H9 (cell line): Measurements from ENCODE around the gene IL4. TPM values are rescaled to one million over a fixed set of nuclear protein-coding genes. Genes with fewer than 3 reads are reported as not detected.

Experiments used
- DNase-seq: peaks from one replicate; pipeline ENCODE4 v3.0.0-alpha.2; 2017
- H2AFZ ChIP-seq: one replicate; pipeline ENCODE4 v1.6.1; 2013; ENCODE audit warnings: mild to moderate bottlenecking, low read length, control low read depth, moderate library complexity
- H2AK5ac ChIP-seq: 2 replicates; pipeline ENCODE4 v1.6.1; 2013; ENCODE audit warnings: low read length, control low read depth, mixed read lengths; ENCODE audit not compliant: insufficient read length
- H2BK120ac ChIP-seq: one replicate; pipeline ENCODE4 v1.6.1; 2013; ENCODE audit warnings: low read depth, mild to moderate bottlenecking, low read length, control low read depth, inconsistent platforms; ENCODE audit not compliant: poor library complexity, severe bottlenecking
- H2BK12ac ChIP-seq: 2 replicates; pipeline ENCODE4 v1.6.1; 2013; ENCODE audit warnings: low read length, control low read depth, mixed read lengths, low read depth; ENCODE audit not compliant: insufficient read length
- H2BK15ac ChIP-seq: 2 replicates; pipeline ENCODE4 v1.6.1; 2013; ENCODE audit warnings: low read depth, low read length, control low read depth
- H2BK20ac ChIP-seq: one replicate; pipeline ENCODE4 v1.6.1; 2013; ENCODE audit warnings: low read depth, mild to moderate bottlenecking, low read length, control low read depth, inconsistent platforms; ENCODE audit not compliant: poor library complexity, severe bottlenecking
- H2BK5ac ChIP-seq: 2 replicates; pipeline ENCODE4 v1.6.1; 2013; ENCODE audit warnings: low read length, control low read depth, mixed read lengths; ENCODE audit not compliant: insufficient read length
- H3K14ac ChIP-seq: 2 replicates; pipeline ENCODE4 v1.6.1; 2013; ENCODE audit warnings: low read length, control low read depth; ENCODE audit not compliant: insufficient read depth
- H3K18ac ChIP-seq: 2 replicates; pipeline ENCODE4 v1.6.1; 2013; ENCODE audit warnings: low read depth, mild to moderate bottlenecking, mixed read lengths, low read length, control low read depth; ENCODE audit not compliant: insufficient read length
- H3K23ac ChIP-seq: 2 replicates; pipeline ENCODE4 v1.6.1; 2013; ENCODE audit warnings: low read length, control low read depth, mixed read lengths, low read depth; ENCODE audit not compliant: insufficient read length
- H3K23me2 ChIP-seq: 2 replicates; pipeline ENCODE4 v1.6.1; 2013; ENCODE audit warnings: low read depth, mild to moderate bottlenecking, mixed read lengths, low read length, control low read depth; ENCODE audit not compliant: insufficient read length, poor library complexity, severe bottlenecking
- H3K27ac ChIP-seq: 2 replicates; pipeline ENCODE4 v1.5.1; 2013; ENCODE audit warnings: low read length, control low read depth, mixed read lengths, low read depth; ENCODE audit not compliant: insufficient read length
- H3K27me3 ChIP-seq: 2 replicates; pipeline ENCODE4 v1.6.1; 2013; ENCODE audit warnings: low read length, control low read depth, inconsistent platforms; ENCODE audit not compliant: insufficient read depth
- H3K4ac ChIP-seq: 2 replicates; pipeline ENCODE4 v1.6.1; 2013; ENCODE audit warnings: low read depth, mild to moderate bottlenecking, control low read depth, inconsistent platforms, low read length, moderate library complexity
- H3K4me1 ChIP-seq: 2 replicates; pipeline ENCODE4 v1.6.1; 2013; ENCODE audit warnings: low read length, control low read depth, inconsistent platforms; ENCODE audit not compliant: insufficient read depth
- H3K4me2 ChIP-seq: 2 replicates; pipeline ENCODE4 v1.6.1; 2013; ENCODE audit warnings: low read length, control low read depth, mixed read lengths; ENCODE audit not compliant: insufficient read length, insufficient read depth
- H3K56ac ChIP-seq: 2 replicates; pipeline ENCODE4 v1.6.1; 2013; ENCODE audit warnings: low read depth, mild to moderate bottlenecking, mixed read lengths, low read length, control low read depth; ENCODE audit not compliant: insufficient read length
- H3K79me1 ChIP-seq: 2 replicates; pipeline ENCODE4 v1.6.1; 2013; ENCODE audit warnings: low read depth, mild to moderate bottlenecking, moderate library complexity, low read length, control low read depth, inconsistent platforms; ENCODE audit not compliant: insufficient read depth, poor library complexity, severe bottlenecking
- H3K79me2 ChIP-seq: 2 replicates; pipeline ENCODE4 v1.6.1; 2013; ENCODE audit warnings: low read length, control low read depth, inconsistent platforms; ENCODE audit not compliant: insufficient read depth
- H3K9ac ChIP-seq: 2 replicates; pipeline ENCODE4 v1.6.1; 2013; ENCODE audit warnings: low read length, control low read depth, mixed read lengths; ENCODE audit not compliant: insufficient read length; ENCODE audit errors: extremely low read depth
- H3K9me3 ChIP-seq: one replicate; pipeline ENCODE4 v1.6.1; 2013; ENCODE audit warnings: low read depth, low read length, inconsistent platforms; ENCODE audit not compliant: control insufficient read depth
- H3T11ph ChIP-seq: one replicate; pipeline ENCODE4 v1.6.1; 2013; ENCODE audit warnings: mild to moderate bottlenecking, low read length, control low read depth, inconsistent platforms
- H4K20me1 ChIP-seq: one replicate; pipeline ENCODE4 v1.6.1; 2013; ENCODE audit not compliant: control insufficient read depth, insufficient read length, insufficient read depth
- H4K5ac ChIP-seq: 2 replicates; pipeline ENCODE4 v1.6.1; 2013; ENCODE audit warnings: low read depth, mild to moderate bottlenecking, mixed read lengths, low read length, control low read depth; ENCODE audit not compliant: insufficient read length
- H4K8ac ChIP-seq: replicated peaks from 2 replicates; pipeline ENCODE4 v1.6.1; 2013; ENCODE audit warnings: low read length, control low read depth, mixed read lengths, low read depth; ENCODE audit not compliant: insufficient read length
- H4K91ac ChIP-seq: 2 replicates; pipeline ENCODE4 v1.6.1; 2013; ENCODE audit warnings: low read depth, mild to moderate bottlenecking, moderate library complexity, mixed read lengths, low read length, control low read depth; ENCODE audit not compliant: insufficient read length
- H3K27ac Mint-ChIP-seq, 3 experiments: 2 replicates in 2 of 3; 3 replicates in 1 of 3; pipeline ENCODE4 v1.8.0; 2020 to 2021; ENCODE audit warnings: mixed read lengths in 3 of 3, mild to moderate bottlenecking in 1 of 3, moderate library complexity in 1 of 3
- H3K27me3 Mint-ChIP-seq: 2 replicates; pipeline ENCODE4 v1.8.0; 2021; ENCODE audit warnings: low read depth, mild to moderate bottlenecking, moderate library complexity, mixed read lengths
- H3K36me3 Mint-ChIP-seq, 3 experiments: 2 replicates in 2 of 3; 3 replicates in 1 of 3; pipeline ENCODE4 v1.8.0; 2020 to 2021; ENCODE audit warnings: low read depth in 3 of 3, mixed read lengths in 3 of 3; ENCODE audit not compliant: insufficient read depth in 1 of 3
- H3K4me1 Mint-ChIP-seq, 2 experiments: 2 replicates each; pipeline ENCODE4 v1.8.0; 2020; ENCODE audit warnings: mixed read lengths in 2 of 2
- H3K4me3 Mint-ChIP-seq, 2 experiments: 2 replicates in 1 of 2; 3 replicates in 1 of 2; pipeline ENCODE4 v1.8.0; 2020 to 2021; ENCODE audit warnings: mild to moderate bottlenecking in 2 of 2, mixed read lengths in 2 of 2, moderate library complexity in 1 of 2
- H3K9me3 Mint-ChIP-seq, 2 experiments: 2 replicates in 1 of 2; 3 replicates in 1 of 2; pipeline ENCODE4 v1.8.0; 2020; ENCODE audit warnings: mild to moderate bottlenecking in 2 of 2, mixed read lengths in 2 of 2, moderate library complexity in 1 of 2
- WGBS: extraction: QIAGEN DNeasy Blood & Tissue Kit; methylation state at CpG from one replicate; pipeline ENCODE4 v1.1.7; 2013; ENCODE audit warnings: missing lambda C conversion rate, low lambda C conversion rate, mixed read lengths; ENCODE audit not compliant: insufficient read length; ENCODE audit errors: extremely low coverage; 5-methylcytosine and 5-hydroxymethylcytosine counted together
- total RNA-seq: library from RNA; stranded (reverse); gene quantifications from 2 replicates; pipeline ENCODE4 v1.2.1, GENCODE V29; 2021
- TF ChIP-seq, protein P1 (sequence below): fragments of 200-600 bp; sonication (generic); conservative IDR thresholded peaks from 3 replicates; pipeline ENCODE4 v1.8.0; 2021; ENCODE audit warnings: antibody characterized with exemption, mild to moderate bottlenecking

IL4 gene
- total RNA-seq, 1 experiment from 2014 or later, result not detected

DNA sequence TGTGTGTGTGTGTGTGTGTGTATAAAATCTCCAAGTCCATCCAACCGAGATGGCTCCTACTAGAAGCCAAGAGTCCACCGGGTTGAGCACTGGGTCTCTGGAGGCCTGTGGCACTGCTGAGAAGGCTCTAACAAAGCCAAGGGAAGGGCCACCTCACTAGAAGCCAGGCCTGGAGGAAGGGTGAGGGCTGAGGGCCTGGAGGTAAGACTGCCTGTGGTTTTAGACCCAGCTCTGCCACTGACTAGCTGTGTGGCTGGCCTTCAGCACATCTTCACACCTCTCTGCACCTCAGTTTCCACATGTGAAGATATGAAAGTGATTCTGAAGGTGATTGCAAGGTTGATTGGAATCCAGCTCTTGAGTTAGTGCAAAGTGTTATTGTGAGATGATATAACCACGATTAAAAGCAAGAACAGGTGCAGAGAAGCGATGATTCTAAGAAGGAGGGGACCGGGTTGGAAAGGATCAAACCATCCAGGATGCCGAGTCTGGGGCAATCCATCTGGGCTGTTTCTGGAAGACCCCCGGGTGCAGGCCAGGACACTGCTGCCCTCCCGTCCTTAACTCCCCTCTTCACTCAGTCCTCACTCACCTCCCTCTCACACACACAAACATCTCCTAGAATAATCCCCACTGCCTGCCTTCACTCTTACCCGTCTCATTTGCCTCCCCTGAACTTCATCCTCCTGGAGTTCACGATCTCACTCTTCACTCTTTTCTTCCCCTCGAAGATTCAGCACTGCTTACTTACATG lies 2.3 kb downstream of the IL4 start:
- Histone ChIP-seq H3K4me2 (no peak overlapping the region), H2BK15ac (no peak overlapping the region)

More for the DNA sequence above, 2.3 kb downstream of the IL4 start:
- H2BK5ac ChIP-seq, result no peak overlapping the region
- peaks cover 4 to 5% of the 10 kb centered on the region in 2 experiments; a peak in 1 of 4 replicates for H3K4me1 Mint-ChIP-seq
- H3K27ac ChIP-seq, result no peak overlapping the region
- H3K27me3 Mint-ChIP-seq, result no peaks in the 10 kb centered on the region; the same call in 1 of the 2 replicates
- H3K9me3 ChIP-seq, result no peaks in the 10 kb centered on the region
- no peak overlapping the region for H4K8ac ChIP-seq
- H3K23me2 ChIP-seq, result no peaks in the 10 kb centered on the region
- H3K4me3 Mint-ChIP-seq, result no peak overlapping the region
- H4K20me1 ChIP-seq, result peaks cover 3% of the 10 kb centered on the region
- no peak overlapping the region for H3K9ac ChIP-seq
- no CpG with 5 or more reads among the region's 11 CpGs for WGBS
- TF ChIP-seq, protein P1, sequence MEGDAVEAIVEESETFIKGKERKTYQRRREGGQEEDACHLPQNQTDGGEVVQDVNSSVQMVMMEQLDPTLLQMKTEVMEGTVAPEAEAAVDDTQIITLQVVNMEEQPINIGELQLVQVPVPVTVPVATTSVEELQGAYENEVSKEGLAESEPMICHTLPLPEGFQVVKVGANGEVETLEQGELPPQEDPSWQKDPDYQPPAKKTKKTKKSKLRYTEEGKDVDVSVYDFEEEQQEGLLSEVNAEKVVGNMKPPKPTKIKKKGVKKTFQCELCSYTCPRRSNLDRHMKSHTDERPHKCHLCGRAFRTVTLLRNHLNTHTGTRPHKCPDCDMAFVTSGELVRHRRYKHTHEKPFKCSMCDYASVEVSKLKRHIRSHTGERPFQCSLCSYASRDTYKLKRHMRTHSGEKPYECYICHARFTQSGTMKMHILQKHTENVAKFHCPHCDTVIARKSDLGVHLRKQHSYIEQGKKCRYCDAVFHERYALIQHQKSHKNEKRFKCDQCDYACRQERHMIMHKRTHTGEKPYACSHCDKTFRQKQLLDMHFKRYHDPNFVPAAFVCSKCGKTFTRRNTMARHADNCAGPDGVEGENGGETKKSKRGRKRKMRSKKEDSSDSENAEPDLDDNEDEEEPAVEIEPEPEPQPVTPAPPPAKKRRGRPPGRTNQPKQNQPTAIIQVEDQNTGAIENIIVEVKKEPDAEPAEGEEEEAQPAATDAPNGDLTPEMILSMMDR, result no peak
- H2BK20ac ChIP-seq, result no peak overlapping the region
- H3K9me3 Mint-ChIP-seq, result peaks cover 0 to 2% of the 10 kb centered on the region in 2 experiments; a peak in 2 of 5 replicates
- no peak overlapping the region for H3K4ac ChIP-seq
- no peak overlapping the region for H4K5ac ChIP-seq
- no peak overlapping the region for H3T11ph ChIP-seq
- no peak overlapping the region for H2AK5ac ChIP-seq
- H4K91ac ChIP-seq, result no peak overlapping the region
- H3K79me1 ChIP-seq, result no peaks in the 10 kb centered on the region
- no peak for DNase-seq
- no peak overlapping the region for H3K18ac ChIP-seq
- H3K79me2 ChIP-seq, result no peaks in the 10 kb centered on the region
- H3K14ac ChIP-seq, result no peak overlapping the region
- H3K56ac ChIP-seq, result no peak overlapping the region
- H2BK12ac ChIP-seq, result no peak overlapping the region
- no peak overlapping the region for H2BK120ac ChIP-seq
- H3K36me3 Mint-ChIP-seq, result peaks cover 0 to 2% (median 0%) of the 10 kb centered on the region in 3 experiments; a peak in 3 of 7 replicates
- H3K23ac ChIP-seq, result no peak overlapping the region
- H3K4me1 ChIP-seq, result no peaks in the 10 kb centered on the region
- H3K27ac Mint-ChIP-seq, result no peak overlapping the region
- no peak overlapping the region for H2AFZ ChIP-seq
- H3K27me3 ChIP-seq, result no peaks in the 10 kb centered on the region
